IMR-90 (cell line): ENCODE results near the gene CNNM3. TPM values are rescaled to one million over a fixed set of nuclear protein-coding genes. Genes with fewer than 3 reads are reported as not detected.

Source experiments
- ATAC-seq: fragments of 200-7000 bp; cut with Tn5 transposase; 2 replicates; pipeline ENCODE4 v1.9.1; 2020; ENCODE audit warnings: low read depth, mild to moderate bottlenecking, moderate library complexity
- BruUV-seq: library from RNA; stranded (reverse); fragments of 400-500 nt; replicated peaks from 2 replicates; lab custom pipeline; 2021; lab: Mats Ljungman, UMichigan
- CTCF ChIA-PET: fragments of 300-600 bp; formaldehyde crosslinking; extraction: SDS; loops from one replicate; lab custom pipeline; 2021; ENCODE audit warnings: antibody characterized with exemption; lab: Yijun Ruan, JAX
- POLR2A ChIA-PET: fragments of 300-600 bp; sonication (Branson Sonifier 250); formaldehyde crosslinking; loops from one replicate; lab custom pipeline; 2022; ENCODE audit warnings: antibody characterized with exemption; ENCODE audit not compliant: unreplicated experiment; lab: Charles Lee
- DNase-seq: peaks from one replicate; pipeline ENCODE4 v3.0.0; 2013
- H2AFZ ChIP-seq: replicated peaks from 2 replicates; pipeline ENCODE3; 2013; ENCODE audit warnings: low read length, mild to moderate bottlenecking; ENCODE audit not compliant: poor library complexity
- H2AK5ac ChIP-seq: 2 replicates; pipeline ENCODE4 v1.6.1; 2013; ENCODE audit warnings: low read depth, low read length, inconsistent platforms
- H2AK9ac ChIP-seq: replicated peaks from 2 replicates; pipeline ENCODE3; 2013; ENCODE audit warnings: mild to moderate bottlenecking, low read depth, low read length, moderate library complexity; ENCODE audit not compliant: poor library complexity
- H2BK120ac ChIP-seq: 2 replicates; pipeline ENCODE4 v1.6.1; 2013; ENCODE audit warnings: low read depth, low read length, inconsistent platforms
- H2BK15ac ChIP-seq: 3 replicates; pipeline ENCODE4 v1.6.1; 2013; ENCODE audit warnings: low read depth, low read length, inconsistent platforms
- H2BK20ac ChIP-seq: 2 replicates; pipeline ENCODE4 v1.6.1; 2013; ENCODE audit warnings: low read depth, mild to moderate bottlenecking, inconsistent platforms, low read length, moderate library complexity
- H2BK5ac ChIP-seq: 2 replicates; pipeline ENCODE4 v1.6.1; 2013; ENCODE audit warnings: mild to moderate bottlenecking, low read depth, low read length, inconsistent platforms; ENCODE audit not compliant: poor library complexity, severe bottlenecking
- H3K14ac ChIP-seq: replicated peaks from 2 replicates; pipeline ENCODE4 v1.6.1; 2013; ENCODE audit warnings: low read depth, low read length, inconsistent platforms
- H3K18ac ChIP-seq: 2 replicates; pipeline ENCODE4 v1.6.1; 2013; ENCODE audit warnings: low read depth, low read length, control low read depth
- H3K23ac ChIP-seq: 2 replicates; pipeline ENCODE4 v1.6.1; 2013; ENCODE audit warnings: low read depth, low read length, inconsistent platforms
- H3K27ac ChIP-seq: 2 replicates; pipeline ENCODE4 v1.5.1; 2013; ENCODE audit warnings: mild to moderate bottlenecking, control low read depth, low read length; ENCODE audit not compliant: insufficient read depth
- H3K27me3 ChIP-seq: 2 replicates; pipeline ENCODE4 v1.6.1; 2013; ENCODE audit warnings: low read length; ENCODE audit not compliant: control insufficient read depth, insufficient read depth
- H3K36me3 ChIP-seq: 2 replicates; pipeline ENCODE4 v1.6.1; 2013; ENCODE audit warnings: low read length, mixed read lengths; ENCODE audit not compliant: control insufficient read depth, insufficient read depth
- H3K4ac ChIP-seq: 2 replicates; pipeline ENCODE4 v1.6.1; 2013; ENCODE audit warnings: low read depth, low read length, inconsistent platforms
- H3K4me1 ChIP-seq: 2 replicates; pipeline ENCODE4 v1.6.1; 2013; ENCODE audit warnings: low read length, mixed read lengths; ENCODE audit not compliant: control insufficient read depth, insufficient read depth
- H3K4me2 ChIP-seq: 2 replicates; pipeline ENCODE4 v1.6.1; 2013; ENCODE audit warnings: low read depth, mild to moderate bottlenecking, control low read depth, low read length, moderate library complexity
- H3K4me3 ChIP-seq: 2 replicates; pipeline ENCODE4 v1.5.1; 2013; ENCODE audit warnings: low read depth, mild to moderate bottlenecking, control low read depth, low read length, moderate library complexity; ENCODE audit not compliant: insufficient read depth
- H3K56ac ChIP-seq: 2 replicates; pipeline ENCODE4 v1.6.1; 2013; ENCODE audit warnings: low read length, inconsistent platforms; ENCODE audit not compliant: insufficient read depth; ENCODE audit errors: extremely low read depth
- H3K79me1 ChIP-seq, 2 experiments: 2 replicates each; pipeline ENCODE4 v1.6.1; 2013; ENCODE audit warnings: low read length in 2 of 2, inconsistent platforms in 1 of 2, low read depth in 1 of 2
- H3K9ac ChIP-seq: 2 replicates; pipeline ENCODE4 v1.6.1; 2013; ENCODE audit warnings: low read depth, low read length, control low read depth
- H3K9me1 ChIP-seq: 2 replicates; pipeline ENCODE4 v1.6.1; 2013; ENCODE audit warnings: low read length, inconsistent platforms; ENCODE audit not compliant: insufficient read depth
- H3K9me3 ChIP-seq: 2 replicates; pipeline ENCODE4 v1.6.1; 2013; ENCODE audit warnings: low read length; ENCODE audit not compliant: control insufficient read depth, insufficient read depth
- H4K20me1 ChIP-seq: 2 replicates; pipeline ENCODE4 v1.6.1; 2013; ENCODE audit warnings: low read length, inconsistent platforms; ENCODE audit not compliant: insufficient read depth
- H4K5ac ChIP-seq: 2 replicates; pipeline ENCODE4 v1.6.1; 2013; ENCODE audit warnings: mild to moderate bottlenecking, low read depth, low read length, control low read depth
- H4K8ac ChIP-seq, 2 experiments: 2 replicates each; pipeline ENCODE4 v1.6.1; 2013; ENCODE audit warnings: low read depth in 2 of 2, low read length in 2 of 2, control low read depth in 1 of 2, inconsistent platforms in 1 of 2
- H4K91ac ChIP-seq: 2 replicates; pipeline ENCODE4 v1.6.1; 2013; ENCODE audit warnings: low read depth, low read length, inconsistent platforms; ENCODE audit not compliant: insufficient read depth
- BHLHE40 ChIP-seq: fragments of 150-350 bp; IDR thresholded peaks from 2 replicates; pipeline ENCODE4 v1.6.1; 2016; ENCODE audit warnings: mild to moderate bottlenecking, low read depth, low read length
- ELK1 ChIP-seq: fragments of 150-350 bp; IDR thresholded peaks from 2 replicates; pipeline ENCODE4 v1.6.1; 2016; ENCODE audit warnings: low read depth, mild to moderate bottlenecking, low read length, moderate library complexity, borderline replicate concordance
- MAFK ChIP-seq: IDR thresholded peaks from 2 replicates; pipeline ENCODE4 v1.6.1; 2012; ENCODE audit warnings: low read depth, low read length, improper control_type of control experiment
- MAZ ChIP-seq: IDR thresholded peaks from 2 replicates; pipeline ENCODE4 v1.6.1; 2012; ENCODE audit warnings: low read depth, mild to moderate bottlenecking, low read length, improper control_type of control experiment, moderate library complexity, borderline replicate concordance
- MXI1 ChIP-seq: IDR thresholded peaks from 2 replicates; pipeline ENCODE4 v1.6.1; 2012; ENCODE audit warnings: low read depth, mild to moderate bottlenecking, low read length, moderate library complexity, borderline replicate concordance
- POLR2A ChIP-seq: IDR thresholded peaks from 2 replicates; pipeline ENCODE4 v1.6.1; 2012; ENCODE audit warnings: mild to moderate bottlenecking, low read depth, low read length
- RAD21 ChIP-seq: IDR thresholded peaks from 2 replicates; pipeline ENCODE4 v1.6.1; 2012; ENCODE audit warnings: low read length, improper control_type of control experiment
- RCOR1 ChIP-seq: IDR thresholded peaks from 2 replicates; pipeline ENCODE4 v1.6.1; 2012; ENCODE audit warnings: mild to moderate bottlenecking, low read length, improper control_type of control experiment; ENCODE audit not compliant: insufficient replicate concordance
- RFX5 ChIP-seq: IDR thresholded peaks from 2 replicates; pipeline ENCODE4 v1.8.0; 2012; ENCODE audit warnings: low read depth, mild to moderate bottlenecking, low read length, moderate library complexity
- SMC3 ChIP-seq: fragments of 150-350 bp; IDR thresholded peaks from 2 replicates; pipeline ENCODE4 v1.6.1; 2016; ENCODE audit warnings: low read depth, mild to moderate bottlenecking, antibody characterized with exemption, low read length, moderate library complexity
- USF2 ChIP-seq: fragments of 150-350 bp; IDR thresholded peaks from 2 replicates; pipeline ENCODE4 v1.6.1; 2017; ENCODE audit warnings: mild to moderate bottlenecking, antibody characterized with exemption, low read length, low read depth
- WGBS, 2 experiments: methylation state at CpG; one replicate each; pipeline versions ENCODE4 v1.1.5 to v1.1.7; 2013; ENCODE audit warnings: missing lambda C conversion rate in 2 of 2; ENCODE audit not compliant: insufficient read length in 1 of 2; ENCODE audit errors: extremely low coverage in 2 of 2; 5-methylcytosine and 5-hydroxymethylcytosine counted together
- dilution Hi-C: fragments of 300-500 bp; cut with HindIII; formaldehyde crosslinking; loops from one replicate; pipeline ENCODE4 v1.14.3; 2018; ENCODE audit warnings: low sequenced_read_pairs; ENCODE audit not compliant: unreplicated experiment
- in situ Hi-C: fragments of 300-500 bp; cut with MboI; formaldehyde crosslinking; loops from 3 replicates; pipeline ENCODE4 v1.14.3; 2019; ENCODE audit warnings: low sequenced_read_pairs, inconsistent platforms, mixed read lengths
- intact Hi-C: fragments of 100-400 bp; cut with micrococcal nuclease; formaldehyde crosslinking; loops from 2 replicates; pipeline ENCODE4 v1.10.0; 2022
- polyA plus RNA-seq, 3 experiments: library from polyadenylated mRNA; depleted of rRNA; stranded (reverse); fragments of >200 nt; gene quantifications; 2 replicates each; pipeline ENCODE4 v1.2.3, GENCODE V29; 2012; ENCODE audit warnings: low replicate concordance in 1 of 3
- total RNA-seq: library from RNA; depleted of rRNA; stranded (reverse); fragments of >200 nt; gene quantifications from 2 replicates; pipeline ENCODE4 v1.2.3, GENCODE V29; 2012

Gene CNNM3
- total and polyA plus RNA-seq, 2 of the 4 experiments (the other 2 are of a cell fraction): 2.3 to 6.1 TPM

- Histone ChIP-seq H3K27ac (no peak overlapping the region), H3K4me3 (no peak overlapping the region), H2BK15ac (no peak overlapping the region), H2BK5ac (no peak overlapping the region), H3K4ac (no peak overlapping the region), H3K4me1 (peaks cover 2% of the 10 kb centered on the region), H3K4me2 (no peak overlapping the region), H3K79me1 (no peaks in the 10 kb centered on the region; a peak in 1 of 4 replicates), H2BK120ac (no peak overlapping the region), H3K36me3 (no peaks in the 10 kb centered on the region), H4K5ac (no peak overlapping the region), H3K14ac (no peak overlapping the region), H3K27me3 (no peaks in the 10 kb centered on the region), H4K91ac (no peak overlapping the region), H3K9me1 (0 out of 2 replicates have a peak, but pooled peaks cover 6% of the 10 kb centered on the region), H2AK9ac (no peak overlapping the region), H2AK5ac (no peak overlapping the region), H2BK20ac (no peak overlapping the region), H3K23ac (no peak overlapping the region), H3K9me3 (no peaks in the 10 kb centered on the region), H3K9ac (no peak overlapping the region), H3K56ac (no peak overlapping the region), H4K8ac (no peak overlapping the region), H4K20me1 (no peaks in the 10 kb centered on the region), H3K18ac (no peak overlapping the region), H2AFZ (peak overlapping the region; percentile 48)
- dilution Hi-C loops (no loop called here), in situ Hi-C loops (no loop called here), intact Hi-C loops (no loop called here)
- DNase-seq: no peak
- no peak for ATAC-seq
- POLR2A ChIA-PET: no interaction called here
- CTCF ChIA-PET: interaction anchor here (0.7 kb wide), 1 partner anchor 28 kb away, joined by 4 read pairs; no protein-coding TSS in a partner anchor
- TF ChIP-seq RCOR1: no peak
- no peak for TF ChIP-seq MAZ
- TF ChIP-seq BHLHE40: no peak
- no peak for TF ChIP-seq USF2
- TF ChIP-seq RAD21: no peak
- TF ChIP-seq MXI1: no peak
- TF ChIP-seq ELK1: no peak
- TF ChIP-seq POLR2A: no peak
- TF ChIP-seq MAFK: no peak
- TF ChIP-seq SMC3: no peak
- no peak for TF ChIP-seq RFX5
- BruUV-seq: no TSS peak
- WGBS, 2 experiments: 84% methylated on average over 11 of the region's 17 CpGs; no CpG with 5 or more reads in 1 of the 2 experiments
Measured at GRCh38 chr2:96792772-96793749, 23.0 kb upstream of the CNNM3 start.
